ENCODE data around the gene IPO11.

IPO11 gene

GRCh38 chr5:62373382-62373781 lies 39.2 kb upstream of the IPO11 start:
- H3K27me3 ChIP-seq (ENCODE audit: control insufficient read depth in 3 of 3, insufficient read depth in 3 of 3, low read depth in 1 of 3, low read length in 3 of 3), result no peaks in the 10 kb centered on the region
- no peak overlapping the region for H3K9ac ChIP-seq (ENCODE audit: low read depth, low read length, poor library complexity)
- H3K23ac ChIP-seq (ENCODE audit: low read depth, low read length, poor library complexity), result no peak overlapping the region
- no peak overlapping the region for H2BK12ac ChIP-seq (ENCODE audit: low read length)
- H2AFZ ChIP-seq (ENCODE audit: low read length), result no peak overlapping the region
- H2BK5ac ChIP-seq (ENCODE audit: low read length), result no peak overlapping the region
- no peak overlapping the region for H4K8ac ChIP-seq (ENCODE audit: low read depth, low read length)
- H3K27ac ChIP-seq (replicated peaks; ENCODE audit: low read length), result no peak overlapping the region
- H2BK120ac ChIP-seq (ENCODE audit: low read depth, low read length), result no peak overlapping the region
- no CpG with 5 or more reads among the region's 3 CpGs for WGBS, 2 donors (ENCODE audit: extremely low coverage in 2 of 2, insufficient read length in 2 of 2, insufficient replicate concordance in 1 of 2)
- no peak overlapping the region for H3K4ac ChIP-seq (ENCODE audit: low read length)
- no peak overlapping the region for H3K14ac ChIP-seq (ENCODE audit: low read length)
- H3K79me1 ChIP-seq (ENCODE audit: low read depth, low read length), result no peaks in the 10 kb centered on the region
- no peak overlapping the region for H4K91ac ChIP-seq (ENCODE audit: low read depth, low read length, poor library complexity)
- H3K36me3 ChIP-seq (replicated peaks in 1 of 2; ENCODE audit: control insufficient read depth in 2 of 2, insufficient read depth in 2 of 2, low read length in 2 of 2), result peaks cover 13 to 91% of the 10 kb centered on the region in 2 donors
- H3K4me2 ChIP-seq (ENCODE audit: insufficient read depth, low read length, poor library complexity, severe bottlenecking), result no peak overlapping the region
- H3K9me3 ChIP-seq (replicated peaks in 1 of 2; ENCODE audit: control insufficient read depth in 2 of 2, insufficient read depth in 1 of 2, low read depth in 1 of 2, low read length in 2 of 2), result no peaks in the 10 kb centered on the region
- no peak overlapping the region for H3K18ac ChIP-seq (ENCODE audit: low read length)
- no peaks in the 10 kb centered on the region for H3K4me1 ChIP-seq (ENCODE audit: control insufficient read depth in 2 of 2, insufficient read depth in 1 of 2, low read depth in 1 of 2, low read length in 2 of 2)
- no peak for DNase-seq (ENCODE audit: low spot score)
- no peak overlapping the region for H3K4me3 ChIP-seq (ENCODE audit: low read length in 2 of 2)
- no peak overlapping the region for H2AK5ac ChIP-seq (ENCODE audit: low read depth, low read length)
- no peak overlapping the region for H2BK15ac ChIP-seq (ENCODE audit: low read length)

DNA sequence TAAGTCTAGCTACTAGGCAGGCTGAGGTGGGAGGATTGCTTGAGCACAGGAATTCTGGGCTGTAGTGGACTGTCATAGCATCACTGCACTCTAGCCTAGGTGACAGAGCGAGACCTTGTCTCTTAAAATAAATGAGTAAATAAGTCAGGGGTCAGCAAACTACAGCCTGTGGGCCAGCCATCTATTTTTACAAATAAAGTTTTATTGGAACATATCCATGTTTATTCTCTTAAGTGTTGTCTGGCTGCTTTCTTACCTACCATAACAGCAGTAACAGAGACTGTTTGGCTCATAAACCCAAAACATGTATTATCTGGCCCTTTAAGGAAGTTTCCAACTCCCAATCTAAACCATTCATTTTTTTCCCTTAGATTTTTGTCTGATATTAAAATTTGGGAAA lies 38.5 kb upstream of the IPO11 start:
- no peaks in the 10 kb centered on the region for H3K9me3 ChIP-seq (replicated peaks in 1 of 2; ENCODE audit: control insufficient read depth in 2 of 2, insufficient read depth in 1 of 2, low read depth in 1 of 2, low read length in 2 of 2)
- no peaks in the 10 kb centered on the region for H3K27me3 ChIP-seq (ENCODE audit: control insufficient read depth in 3 of 3, insufficient read depth in 3 of 3, low read depth in 1 of 3, low read length in 3 of 3)
- H4K91ac ChIP-seq (ENCODE audit: low read depth, low read length, poor library complexity), result no peak overlapping the region
- H3K27ac ChIP-seq (replicated peaks; ENCODE audit: low read length), result no peak overlapping the region
- H2BK5ac ChIP-seq (ENCODE audit: low read length), result no peak overlapping the region
- H3K4me1 ChIP-seq (ENCODE audit: control insufficient read depth in 2 of 2, insufficient read depth in 1 of 2, low read depth in 1 of 2, low read length in 2 of 2), result no peaks in the 10 kb centered on the region
- H3K4ac ChIP-seq (ENCODE audit: low read length), result no peak overlapping the region
- no peak overlapping the region for H2BK12ac ChIP-seq (ENCODE audit: low read length)
- no peak overlapping the region for H2BK15ac ChIP-seq (ENCODE audit: low read length)
- DNase-seq (ENCODE audit: low spot score), result no peak
- no peak overlapping the region for H3K14ac ChIP-seq (ENCODE audit: low read length)
- no peak overlapping the region for H2BK120ac ChIP-seq (ENCODE audit: low read depth, low read length)
- no peak overlapping the region for H3K9ac ChIP-seq (ENCODE audit: low read depth, low read length, poor library complexity)
- no CpG with 5 or more reads among the region's 1 CpG for WGBS, 2 donors (ENCODE audit: extremely low coverage in 2 of 2, insufficient read length in 2 of 2, insufficient replicate concordance in 1 of 2)
- H3K23ac ChIP-seq (ENCODE audit: low read depth, low read length, poor library complexity), result no peak overlapping the region
- H2AK5ac ChIP-seq (ENCODE audit: low read depth, low read length), result no peak overlapping the region
- no peaks in the 10 kb centered on the region for H3K79me1 ChIP-seq (ENCODE audit: low read depth, low read length)
- H3K4me3 ChIP-seq (ENCODE audit: low read length in 2 of 2), result no peak overlapping the region
- no peak overlapping the region for H4K8ac ChIP-seq (ENCODE audit: low read depth, low read length)
- H3K4me2 ChIP-seq (ENCODE audit: insufficient read depth, low read length, poor library complexity, severe bottlenecking), result no peak overlapping the region
- H3K18ac ChIP-seq (ENCODE audit: low read length), result no peak overlapping the region
- H2AFZ ChIP-seq (ENCODE audit: low read length), result no peak overlapping the region
- H3K36me3 ChIP-seq (replicated peaks in 1 of 2; ENCODE audit: control insufficient read depth in 2 of 2, insufficient read depth in 2 of 2, low read length in 2 of 2), result peaks cover 13 to 91% of the 10 kb centered on the region in 2 donors

GRCh38 chr5:62375627-62376026 lies 36.9 kb upstream of the IPO11 start:
- H3K27me3 ChIP-seq (ENCODE audit: control insufficient read depth in 3 of 3, insufficient read depth in 3 of 3, low read depth in 1 of 3, low read length in 3 of 3), result no peaks in the 10 kb centered on the region
- no peak overlapping the region for H2AK5ac ChIP-seq (ENCODE audit: low read depth, low read length)
- H3K4me2 ChIP-seq (ENCODE audit: insufficient read depth, low read length, poor library complexity, severe bottlenecking), result no peak overlapping the region
- no peak overlapping the region for H3K14ac ChIP-seq (ENCODE audit: low read length)
- no peak overlapping the region for H3K23ac ChIP-seq (ENCODE audit: low read depth, low read length, poor library complexity)
- H4K91ac ChIP-seq (ENCODE audit: low read depth, low read length, poor library complexity), result no peak overlapping the region
- no peaks in the 10 kb centered on the region for H3K9me3 ChIP-seq (replicated peaks in 1 of 2; ENCODE audit: control insufficient read depth in 2 of 2, insufficient read depth in 1 of 2, low read depth in 1 of 2, low read length in 2 of 2)
- H2BK15ac ChIP-seq (ENCODE audit: low read length), result no peak overlapping the region
- no peak overlapping the region for H2BK12ac ChIP-seq (ENCODE audit: low read length)
- H2BK5ac ChIP-seq (ENCODE audit: low read length), result no peak overlapping the region
- no peak overlapping the region for H2AFZ ChIP-seq (ENCODE audit: low read length)
- H4K8ac ChIP-seq (ENCODE audit: low read depth, low read length), result no peak overlapping the region
- no peak overlapping the region for H3K27ac ChIP-seq (replicated peaks; ENCODE audit: low read length)
- no peak overlapping the region for H3K4me3 ChIP-seq (ENCODE audit: low read length in 2 of 2)
- H3K36me3 ChIP-seq (replicated peaks in 1 of 2; ENCODE audit: control insufficient read depth in 2 of 2, insufficient read depth in 2 of 2, low read length in 2 of 2), result peaks cover 19 to 96% of the 10 kb centered on the region in 2 donors
- DNase-seq (ENCODE audit: low spot score), result no peak
- H3K4ac ChIP-seq (ENCODE audit: low read length), result no peak overlapping the region
- H3K18ac ChIP-seq (ENCODE audit: low read length), result no peak overlapping the region
- no peaks in the 10 kb centered on the region for H3K79me1 ChIP-seq (ENCODE audit: low read depth, low read length)
- no peaks in the 10 kb centered on the region for H3K4me1 ChIP-seq (ENCODE audit: control insufficient read depth in 2 of 2, insufficient read depth in 1 of 2, low read depth in 1 of 2, low read length in 2 of 2)
- no peak overlapping the region for H2BK120ac ChIP-seq (ENCODE audit: low read depth, low read length)
- H3K9ac ChIP-seq (ENCODE audit: low read depth, low read length, poor library complexity), result no peak overlapping the region

GRCh38 chr5:62376064-62376463 lies 36.5 kb upstream of the IPO11 start:
- Histone ChIP-seq H3K14ac (ENCODE audit: low read length) (no peak overlapping the region), H3K4me3 (ENCODE audit: low read length in 2 of 2) (no peak overlapping the region), H3K23ac (ENCODE audit: low read depth, low read length, poor library complexity) (no peak overlapping the region), H2BK12ac (ENCODE audit: low read length) (no peak overlapping the region), H3K9me3 (replicated peaks in 1 of 2; ENCODE audit: control insufficient read depth in 2 of 2, insufficient read depth in 1 of 2, low read depth in 1 of 2, low read length in 2 of 2) (no peaks in the 10 kb centered on the region), H3K36me3 (replicated peaks in 1 of 2; ENCODE audit: control insufficient read depth in 2 of 2, insufficient read depth in 2 of 2, low read length in 2 of 2) (peaks cover 20 to 99% of the 10 kb centered on the region in 2 donors), H2BK120ac (ENCODE audit: low read depth, low read length) (no peak overlapping the region), H3K18ac (ENCODE audit: low read length) (no peak overlapping the region), H4K8ac (ENCODE audit: low read depth, low read length) (no peak overlapping the region), H2AFZ (ENCODE audit: low read length) (no peak overlapping the region), H3K4me1 (ENCODE audit: control insufficient read depth in 2 of 2, insufficient read depth in 1 of 2, low read depth in 1 of 2, low read length in 2 of 2) (no peaks in the 10 kb centered on the region), H2BK5ac (ENCODE audit: low read length) (no peak overlapping the region), H3K9ac (ENCODE audit: low read depth, low read length, poor library complexity) (no peak overlapping the region), H2AK5ac (ENCODE audit: low read depth, low read length) (no peak overlapping the region), H3K79me1 (ENCODE audit: low read depth, low read length) (no peaks in the 10 kb centered on the region), H3K4ac (ENCODE audit: low read length) (no peak overlapping the region), H3K27ac (replicated peaks; ENCODE audit: low read length) (no peak overlapping the region), H3K27me3 (ENCODE audit: control insufficient read depth in 3 of 3, insufficient read depth in 3 of 3, low read depth in 1 of 3, low read length in 3 of 3) (no peaks in the 10 kb centered on the region), H4K91ac (ENCODE audit: low read depth, low read length, poor library complexity) (no peak overlapping the region), H3K4me2 (ENCODE audit: insufficient read depth, low read length, poor library complexity, severe bottlenecking) (no peak overlapping the region), H2BK15ac (ENCODE audit: low read length) (no peak overlapping the region)
- no peak for DNase-seq (ENCODE audit: low spot score)
- no CpG with 5 or more reads among the region's 3 CpGs for WGBS, 2 donors (ENCODE audit: extremely low coverage in 2 of 2, insufficient read length in 2 of 2, insufficient replicate concordance in 1 of 2)
